IMR-90 (cell line): Measurements from ENCODE around the gene C1orf74.

Experiments used
- CTCF ChIP-seq: conservative IDR thresholded peaks from 2 replicates; pipeline ENCODE4 v1.5.1; 2012; ENCODE audit warnings: mild to moderate bottlenecking, low read depth, low read length, improper control_type of control experiment
- RAD21 ChIP-seq: IDR thresholded peaks from 2 replicates; pipeline ENCODE4 v1.6.1; 2012; ENCODE audit warnings: low read length, improper control_type of control experiment
- RFX5 ChIP-seq: IDR thresholded peaks from 2 replicates; pipeline ENCODE4 v1.8.0; 2012; ENCODE audit warnings: low read depth, mild to moderate bottlenecking, low read length, moderate library complexity
- USF2 ChIP-seq: fragments of 150-350 bp; IDR thresholded peaks from 2 replicates; pipeline ENCODE4 v1.6.1; 2017; ENCODE audit warnings: mild to moderate bottlenecking, antibody characterized with exemption, low read length, low read depth

GRCh38 chr1:209743145-209743482 lies 41.2 kb downstream of the C1orf74 start:
- TF ChIP-seq RAD21, result no peak
- TF ChIP-seq CTCF, result no peak
- no peak for TF ChIP-seq USF2
- TF ChIP-seq RFX5, result no peak
